Thyroid gland (tissue), 4 donors: Measurements from ENCODE around the gene GPHB5.

Source experiments
- CTCF ChIP-seq, 6 experiments: fragments of 200-600 bp in 3 of 6; fragments of 450-650 bp in 3 of 6; sonication (generic) in 3 of 6; IDR thresholded peaks; one replicate each; pipeline ENCODE4 v1.5.1; 2016 to 2019; ENCODE audit warnings: antibody characterized with exemption in 6 of 6, mild to moderate bottlenecking in 2 of 6, inconsistent platforms in 1 of 6, moderate library complexity in 1 of 6
- POLR2A ChIP-seq, 2 donors: fragments of 450-650 bp; IDR thresholded peaks; one replicate each; pipeline ENCODE4 v1.6.1; 2017; ENCODE audit warnings: antibody characterized with exemption in 2 of 2, mild to moderate bottlenecking in 2 of 2, moderate library complexity in 1 of 2

DNA sequence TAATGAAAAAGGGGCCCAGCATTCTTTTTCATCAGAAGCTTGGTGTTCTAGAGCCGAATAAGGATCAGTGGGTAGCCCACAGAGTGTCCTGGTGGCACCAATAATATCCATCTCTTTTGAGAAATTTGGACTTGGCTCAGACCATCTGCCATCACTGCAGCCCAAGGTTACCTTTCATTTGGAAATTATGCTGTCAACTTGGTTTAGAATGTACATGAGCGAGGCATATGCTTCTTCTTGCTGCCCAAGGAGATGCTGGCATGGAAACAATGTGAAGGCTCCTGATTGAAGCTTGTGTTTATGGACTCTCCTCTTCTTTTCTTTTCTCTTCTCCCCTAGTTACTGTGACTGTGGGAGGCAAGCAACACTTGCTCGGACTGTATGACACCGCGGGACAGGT, 50.0 kb downstream of the GPHB5 start:
- no peak for TF ChIP-seq CTCF (IDR thresholded peaks at IDR 0.05)
- TF ChIP-seq POLR2A (IDR thresholded peaks at IDR 0.05): no peak
